ENCODE measurements around the gene VWF. TPM values are rescaled to one million over a fixed set of nuclear protein-coding genes. Genes with fewer than 3 reads are reported as not detected.

Gene VWF
- total RNA-seq, 4 donors from 2014 or later, result 163 to 367 (median 253) TPM

GRCh38 chr12:6113691-6114475 lies 10.6 kb downstream of the VWF start:
- Histone ChIP-seq H3K36me3 (peaks cover 0 to 54% (median 2%) of the 10 kb centered on the region in 4 donors), H3K27me3 (no peaks in the 10 kb centered on the region), H3K4me1 (peaks cover 0 to 8% (median 6%) of the 10 kb centered on the region in 4 donors), H3K9me3 (no peaks in the 10 kb centered on the region), H3K4me3 (no peak overlapping the region), H3K27ac (replicated peaks in 1 of 4) (peak overlapping the region in 2 of 4 donors; percentile 58 to 61)
- TF ChIP-seq POLR2A (IDR thresholded peaks at IDR 0.05; ENCODE audit: low read depth), result no peak
- no peak for TF ChIP-seq POLR2AphosphoS5 (IDR thresholded peaks at IDR 0.05)
- TF ChIP-seq CTCF (IDR thresholded peaks at IDR 0.05), result no peak
- intact Hi-C loops (cut with DNase I), result no loop called here
- no peak for DNase-seq (ENCODE audit: extremely low spot score)
- 86% methylated on average over 11 of the region's 11 CpGs for WGBS

GRCh38 chr12:6112004-6112403 lies 12.5 kb downstream of the VWF start:
- TF ChIP-seq EP300 (IDR thresholded peaks at IDR 0.05), result no peak
- TF ChIP-seq POLR2A (IDR thresholded peaks at IDR 0.05; ENCODE audit: low read depth), result no peak
- TF ChIP-seq CTCF (IDR thresholded peaks at IDR 0.05), result no peak
- TF ChIP-seq POLR2AphosphoS5 (IDR thresholded peaks at IDR 0.05), result no peak
- intact Hi-C loops (cut with DNase I), result no loop called here
- Histone ChIP-seq H3K36me3 (peaks cover 0 to 64% (median 2%) of the 10 kb centered on the region in 4 donors), H3K27ac (replicated peaks in 1 of 4) (no peak overlapping the region), H3K4me3 (no peak overlapping the region), H3K4me1 (peaks cover 0 to 8% (median 4%) of the 10 kb centered on the region in 4 donors), H3K9me3 (no peaks in the 10 kb centered on the region), H3K27me3 (no peaks in the 10 kb centered on the region)
- WGBS, result 82% methylated on average over 5 of the region's 5 CpGs
- no peak for DNase-seq (ENCODE audit: extremely low spot score)

GRCh38 chr12:6110006-6110405 lies 14.5 kb downstream of the VWF start:
- WGBS, result 94% methylated on average over 4 of the region's 4 CpGs
- H3K36me3 ChIP-seq, result peaks cover 0 to 74% (median 2%) of the 10 kb centered on the region in 4 donors
- no peak for DNase-seq (ENCODE audit: extremely low spot score)
- H3K4me3 ChIP-seq, result no peak overlapping the region
- no peaks in the 10 kb centered on the region for H3K9me3 ChIP-seq
- TF ChIP-seq POLR2A (IDR thresholded peaks at IDR 0.05; ENCODE audit: low read depth), result no peak
- TF ChIP-seq CTCF (IDR thresholded peaks at IDR 0.05), result no peak
- TF ChIP-seq POLR2AphosphoS5 (IDR thresholded peaks at IDR 0.05), result no peak
- no peak for TF ChIP-seq EP300 (IDR thresholded peaks at IDR 0.05)
- H3K27ac ChIP-seq (replicated peaks in 1 of 4), result no peak overlapping the region
- H3K27me3 ChIP-seq, result no peaks in the 10 kb centered on the region
- H3K4me1 ChIP-seq, result peaks cover 0 to 8% (median 3%) of the 10 kb centered on the region in 4 donors
- intact Hi-C loops (cut with DNase I), result no loop called here

- no peak for DNase-seq (ENCODE audit: extremely low spot score)
- Histone ChIP-seq H3K36me3 (peaks cover 0 to 66% (median 2%) of the 10 kb centered on the region in 4 donors), H3K27ac (replicated peaks in 1 of 4) (no peak overlapping the region), H3K4me3 (no peak overlapping the region), H3K4me1 (peaks cover 0 to 2% (median 0%) of the 10 kb centered on the region in 4 donors), H3K27me3 (no peaks in the 10 kb centered on the region), H3K9me3 (no peaks in the 10 kb centered on the region)
- 93% methylated on average over 3 of the region's 3 CpGs for WGBS
- TF ChIP-seq POLR2AphosphoS5 (IDR thresholded peaks at IDR 0.05), result no peak
- intact Hi-C loops (cut with DNase I), result no loop called here
Observed at GRCh38 chr12:6106218-6106617, 18.3 kb downstream of the VWF start.

- Histone ChIP-seq H3K27me3 (no peaks in the 10 kb centered on the region), H3K36me3 (peaks cover 0 to 63% (median under 1%) of the 10 kb centered on the region in 4 donors), H3K4me1 (peaks cover 0 to under 1% (median 0%) of the 10 kb centered on the region in 4 donors), H3K9me3 (no peaks in the 10 kb centered on the region), H3K27ac (replicated peaks in 1 of 4) (no peak overlapping the region), H3K4me3 (no peak overlapping the region)
- DNase-seq (ENCODE audit: extremely low spot score), result no peak
- intact Hi-C loops (cut with DNase I), result no loop called here
- TF ChIP-seq EP300 (IDR thresholded peaks at IDR 0.05), result no peak
- no peak for TF ChIP-seq POLR2AphosphoS5 (IDR thresholded peaks at IDR 0.05)
- no peak for TF ChIP-seq POLR2A (IDR thresholded peaks at IDR 0.05; ENCODE audit: low read depth)
- TF ChIP-seq CTCF (IDR thresholded peaks at IDR 0.05), result no peak
- WGBS, result 98% methylated on average over 2 of the region's 2 CpGs
Observed at GRCh38 chr12:6104842-6105241, 19.6 kb downstream of the VWF start.
